GM19372 (cell line): ENCODE data around the gene CDK6.

Experiments
- ATAC-seq: cut with Tn5 transposase; IDR thresholded peaks from one replicate; pipeline ENCODE4 v1.9.1; 2021; ENCODE audit warnings: mild to moderate bottlenecking, low read depth, moderate library complexity; ENCODE audit not compliant: unreplicated experiment

The CDK6 gene

GRCh38 chr7:92557808-92558362, 278.5 kb downstream of the CDK6 start:
- ATAC-seq = no peak

DNA sequence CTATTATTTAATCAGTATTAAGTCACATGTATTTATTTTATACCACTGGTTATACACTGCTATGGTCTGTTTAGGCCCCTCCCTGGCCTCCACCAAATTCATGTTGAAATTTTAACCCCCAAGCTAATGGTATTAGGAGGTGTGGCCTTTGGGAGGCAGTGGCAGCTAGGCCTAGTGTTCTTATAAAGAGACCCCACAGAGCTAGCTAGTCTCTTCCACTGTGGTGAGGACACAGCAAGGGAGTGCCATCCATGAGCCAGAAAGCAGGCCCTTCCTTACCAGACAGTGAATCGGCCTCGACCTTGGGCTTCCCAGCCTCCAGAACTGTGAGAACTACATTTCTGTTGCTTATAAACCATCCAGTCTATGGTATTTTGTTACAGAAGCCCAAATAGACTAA, 279.1 kb downstream of the CDK6 start:
- no peak for ATAC-seq
